KMS-11 (cell line): Measurements from ENCODE around the gene DLGAP1.

Source experiments
- H2AFZ ChIP-seq: fragments of 200-600 bp; sonication (generic); 2 replicates; pipeline ENCODE4 v1.6.1; 2016; ENCODE audit warnings: antibody characterized with exemption, mixed run types, low read depth
- H3K27ac ChIP-seq: fragments of 200-600 bp; sonication (generic); 2 replicates; pipeline ENCODE4 v1.6.1; 2016; ENCODE audit warnings: mild to moderate bottlenecking, mixed run types
- H3K27me3 ChIP-seq: fragments of 200-600 bp; sonication (generic); 2 replicates; pipeline ENCODE4 v1.6.1; 2017; ENCODE audit warnings: mild to moderate bottlenecking, low read depth, mixed run types, moderate library complexity; ENCODE audit not compliant: insufficient read depth
- H3K36me3 ChIP-seq: fragments of 200-600 bp; sonication (generic); 2 replicates; pipeline ENCODE4 v1.6.1; 2017; ENCODE audit warnings: mild to moderate bottlenecking, mixed run types; ENCODE audit not compliant: insufficient read depth
- H3K4me1 ChIP-seq: fragments of 200-600 bp; sonication (generic); 2 replicates; pipeline ENCODE4 v1.6.1; 2016; ENCODE audit warnings: mild to moderate bottlenecking, low read depth, mixed run types; ENCODE audit not compliant: poor library complexity, severe bottlenecking
- H3K4me2 ChIP-seq: fragments of 200-600 bp; sonication (generic); 2 replicates; pipeline ENCODE4 v1.7.0; 2016; ENCODE audit warnings: mild to moderate bottlenecking, mixed run types
- H3K4me3 ChIP-seq: fragments of 200-600 bp; sonication (generic); IDR thresholded peaks from 2 replicates; pipeline ENCODE4 v1.6.1; 2017; ENCODE audit warnings: low read depth, low read length, mixed read lengths; ENCODE audit not compliant: insufficient read depth
- H3K79me2 ChIP-seq: fragments of 200-600 bp; sonication (generic); 2 replicates; pipeline ENCODE4 v1.6.1; 2016; ENCODE audit warnings: low read depth, mixed run types; ENCODE audit not compliant: insufficient read depth
- H3K9ac ChIP-seq: fragments of 200-600 bp; sonication (generic); 2 replicates; pipeline ENCODE4 v1.6.1; 2016; ENCODE audit warnings: mild to moderate bottlenecking, mixed run types
- H4K20me1 ChIP-seq: fragments of 200-600 bp; sonication (generic); 2 replicates; pipeline ENCODE4 v1.6.1; 2016; ENCODE audit warnings: mild to moderate bottlenecking, mixed run types; ENCODE audit not compliant: insufficient read depth
- CTCF ChIP-seq: fragments of 200-600 bp; sonication (generic); conservative IDR thresholded peaks from 2 replicates; pipeline ENCODE4 v1.6.1; 2017; ENCODE audit warnings: low read depth, mild to moderate bottlenecking, antibody characterized with exemption, low read length, moderate library complexity, mixed read lengths

DLGAP1 gene

GRCh38 chr18:3471141-3471648, 983.9 kb downstream of the DLGAP1 start:
- Histone ChIP-seq H2AFZ (no peak overlapping the region), H3K27me3 (no peaks in the 10 kb centered on the region), H3K4me2 (no peak overlapping the region), H3K27ac (no peak overlapping the region), H3K4me1 (no peaks in the 10 kb centered on the region), H4K20me1 (no peaks in the 10 kb centered on the region), H3K4me3 (no peak overlapping the region), H3K36me3 (no peaks in the 10 kb centered on the region), H3K9ac (no peak overlapping the region), H3K79me2 (no peaks in the 10 kb centered on the region)
- no peak for TF ChIP-seq CTCF

DNA sequence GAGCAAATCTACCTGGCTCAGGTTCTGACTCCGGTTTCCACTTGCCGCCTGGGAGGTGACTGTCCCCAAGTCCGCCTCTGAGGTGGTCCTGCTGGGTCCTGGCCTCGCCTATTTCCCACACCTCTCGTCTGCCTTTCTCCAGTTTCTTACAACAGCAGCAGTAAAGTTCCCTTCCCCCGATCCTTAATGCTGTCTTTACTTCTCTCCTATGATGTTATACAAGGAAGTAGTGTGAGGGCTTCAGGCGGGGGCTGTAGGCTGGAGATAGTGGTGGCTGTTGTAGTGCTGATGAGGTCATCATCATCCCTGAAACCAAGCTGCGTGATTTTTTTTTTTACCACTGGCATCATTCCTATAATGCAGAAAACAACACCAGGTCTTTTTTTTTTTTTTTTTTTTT, 986.3 kb downstream of the DLGAP1 start:
- H3K4me1 ChIP-seq = no peaks in the 10 kb centered on the region
- H4K20me1 ChIP-seq = no peaks in the 10 kb centered on the region
- no peak overlapping the region for H2AFZ ChIP-seq
- TF ChIP-seq CTCF = no peak
- H3K27ac ChIP-seq = no peak overlapping the region
- H3K9ac ChIP-seq = no peak overlapping the region
- no peaks in the 10 kb centered on the region for H3K36me3 ChIP-seq
- no peaks in the 10 kb centered on the region for H3K79me2 ChIP-seq
- H3K4me2 ChIP-seq = no peak overlapping the region
- no peak overlapping the region for H3K4me3 ChIP-seq
- H3K27me3 ChIP-seq = no peaks in the 10 kb centered on the region

DNA sequence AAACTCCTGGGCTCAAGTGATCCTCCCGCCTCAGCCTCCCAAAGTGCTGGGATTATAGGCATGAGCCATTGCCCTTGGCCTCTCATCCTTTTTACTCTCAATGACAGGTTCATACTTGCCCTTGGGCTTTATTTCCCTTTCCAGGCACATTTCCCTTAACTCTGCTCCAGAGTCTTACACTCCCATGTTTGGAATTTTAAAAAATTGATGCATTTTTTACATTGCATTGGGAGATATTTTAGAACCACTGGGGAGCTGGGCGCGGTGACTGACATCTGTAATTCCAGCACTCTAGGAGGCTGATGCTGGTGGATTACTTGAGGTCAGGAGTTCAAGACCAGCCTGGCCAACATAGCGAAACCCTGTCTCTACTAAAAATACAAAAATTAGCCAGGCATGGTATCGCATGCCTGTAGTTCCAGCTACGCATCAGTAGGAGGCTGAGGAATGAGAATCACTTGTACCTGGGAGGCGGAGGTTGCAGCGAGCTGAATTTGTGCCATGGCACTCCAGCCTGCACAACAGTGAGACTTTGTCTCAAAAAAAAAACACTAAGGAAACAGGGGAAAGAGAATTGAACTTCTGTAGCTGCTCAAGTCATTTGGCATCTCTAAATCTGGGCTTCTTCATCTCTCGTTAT, 986.9 kb downstream of the DLGAP1 start:
- H3K4me2 ChIP-seq = no peak overlapping the region
- no peak for TF ChIP-seq CTCF

GRCh38 chr18:3466872-3467271, 988.2 kb downstream of the DLGAP1 start:
- Histone ChIP-seq H3K27me3 (no peaks in the 10 kb centered on the region), H3K36me3 (no peaks in the 10 kb centered on the region), H3K4me1 (no peaks in the 10 kb centered on the region), H2AFZ (no peak overlapping the region), H3K4me3 (no peak overlapping the region), H3K4me2 (no peak overlapping the region), H4K20me1 (no peaks in the 10 kb centered on the region), H3K27ac (no peak overlapping the region), H3K9ac (no peak overlapping the region), H3K79me2 (no peaks in the 10 kb centered on the region)
- no peak for TF ChIP-seq CTCF

More for the DNA sequence above, 986.9 kb downstream of the DLGAP1 start:
- Histone ChIP-seq H3K4me3 (no peak overlapping the region), H3K36me3 (no peaks in the 10 kb centered on the region), H2AFZ (no peak overlapping the region), H3K79me2 (no peaks in the 10 kb centered on the region), H4K20me1 (no peaks in the 10 kb centered on the region), H3K27me3 (no peaks in the 10 kb centered on the region), H3K4me1 (no peaks in the 10 kb centered on the region), H3K9ac (no peak overlapping the region), H3K27ac (no peak overlapping the region)
